ENCODE data around the gene ERMP1.

DNA sequence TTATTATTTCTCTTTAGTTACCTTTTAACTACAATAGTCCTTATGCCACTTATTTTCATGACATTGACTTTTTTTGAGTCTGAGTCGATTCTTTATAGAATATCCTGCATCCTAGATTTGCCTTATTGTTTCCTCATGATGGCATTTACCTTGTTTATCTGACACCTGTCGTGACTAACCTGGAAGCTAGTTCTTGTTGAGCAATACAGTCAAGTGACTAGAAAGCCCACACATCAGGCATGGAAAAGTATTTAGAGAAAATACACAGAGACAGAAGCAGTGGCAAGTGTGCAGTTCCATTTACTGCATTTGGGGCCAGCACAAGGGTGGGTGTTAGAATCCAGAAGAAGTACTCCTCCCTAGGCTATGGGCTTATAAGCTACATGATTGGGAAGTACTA lies 97.8 kb downstream of the ERMP1 start:
- TF ChIP-seq CTCF (IDR thresholded peaks at IDR 0.05; ENCODE audit: low read length): no peak
- no peak for TF ChIP-seq EZH2 (optimal IDR thresholded peaks at IDR 0.05; ENCODE audit: low read depth, low read length)
